ENCODE results near the gene SAMD4B. TPM values are rescaled to one million over a fixed set of nuclear protein-coding genes. Genes with fewer than 3 reads are reported as not detected.
"Not testable (repeated sequence)": the region's sequence is repeated elsewhere in the genome, so short reads cannot be mapped to it uniquely, and the experiment has no call there.

Gene SAMD4B
- total and polyA plus RNA-seq, 2 donors from 2014 or later = 92.9 to 100 TPM

- Histone ChIP-seq H3K36me3 (ENCODE audit: control insufficient read depth in 2 of 3, insufficient read depth in 3 of 3, low read length in 3 of 3) (peaks cover 5 to 70% (median 54%) of the 10 kb centered on the region in 3 donors), H3K9ac (ENCODE audit: low read length in 3 of 3) (no peak overlapping the region), H3K4me1 (ENCODE audit: control insufficient read depth in 2 of 3, insufficient read depth in 2 of 3, low read depth in 1 of 3, low read length in 3 of 3) (peaks cover 0 to 12% (median 10%) of the 10 kb centered on the region in 3 donors), H3K4me3 (ENCODE audit: low read length in 3 of 3) (no peak overlapping the region), H3K27me3 (ENCODE audit: control insufficient read depth, insufficient read depth, low read length) (no peaks in the 10 kb centered on the region), H3K27ac (ENCODE audit: low read depth in 2 of 2, low read length in 2 of 2) (no peak overlapping the region), H3K9me3 (ENCODE audit: control insufficient read depth in 2 of 3, insufficient read depth in 1 of 3, low read length in 3 of 3) (no peaks in the 10 kb centered on the region)
- no peak for TF ChIP-seq CTCF (IDR thresholded peaks at IDR 0.05; ENCODE audit: borderline replicate concordance, extremely low read depth, insufficient read depth)
- intact Hi-C loops (cut with DNase I) = no loop called here
- DNase-seq (no peak), FAIRE-seq (no peak)
These were observed 35.4 kb downstream of the SAMD4B start for GRCh38 chr19:39377373-39378362.

DNA sequence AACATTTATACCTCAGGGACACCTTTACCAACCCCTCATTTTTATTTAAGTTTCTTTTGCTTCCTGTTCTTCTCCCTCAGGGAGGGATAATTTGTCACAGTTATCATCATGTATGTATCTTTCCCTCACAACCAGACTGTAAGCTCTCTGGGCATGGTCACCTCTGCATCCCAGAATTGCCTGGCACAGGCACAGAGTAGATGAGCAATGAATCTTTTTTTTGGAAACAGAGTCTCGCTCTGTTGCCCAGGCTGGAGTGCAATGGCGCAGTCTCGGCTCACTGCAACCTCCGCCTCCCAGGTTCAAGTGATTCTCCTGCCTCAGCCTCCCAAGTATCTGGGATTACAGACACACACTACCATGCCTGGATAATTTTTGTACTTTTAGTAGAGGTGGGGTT, 37.1 kb downstream of the SAMD4B start:
- not testable (repeated sequence) for H3K27ac ChIP-seq (ENCODE audit: low read depth in 2 of 2, low read length in 2 of 2)

GRCh38 chr19:39379865-39380396, 37.7 kb downstream of the SAMD4B start:
- TF ChIP-seq CTCF (IDR thresholded peaks at IDR 0.05; ENCODE audit: borderline replicate concordance, extremely low read depth, insufficient read depth) = no peak
- no peak overlapping the region for H3K27ac ChIP-seq (ENCODE audit: low read depth in 2 of 2, low read length in 2 of 2)
- H3K4me3 ChIP-seq (ENCODE audit: low read length in 3 of 3) = no peak overlapping the region
- FAIRE-seq (no peak), DNase-seq (no peak)
- intact Hi-C loops (cut with DNase I) = no loop called here
- H3K36me3 ChIP-seq (ENCODE audit: control insufficient read depth in 2 of 3, insufficient read depth in 3 of 3, low read length in 3 of 3) = peaks cover 3 to 76% (median 57%) of the 10 kb centered on the region in 3 donors
- no peaks in the 10 kb centered on the region for H3K9me3 ChIP-seq (ENCODE audit: control insufficient read depth in 2 of 3, insufficient read depth in 1 of 3, low read length in 3 of 3)
- H3K9ac ChIP-seq (ENCODE audit: low read length in 3 of 3) = no peak overlapping the region
- H3K4me1 ChIP-seq (ENCODE audit: control insufficient read depth in 2 of 3, insufficient read depth in 2 of 3, low read depth in 1 of 3, low read length in 3 of 3) = peaks cover 0 to 4% (median 0%) of the 10 kb centered on the region in 3 donors
- H3K27me3 ChIP-seq (ENCODE audit: control insufficient read depth, insufficient read depth, low read length) = no peaks in the 10 kb centered on the region

More for the DNA sequence above, 37.1 kb downstream of the SAMD4B start:
- H3K27me3 ChIP-seq (ENCODE audit: control insufficient read depth, insufficient read depth, low read length); H3K4me3 ChIP-seq (ENCODE audit: low read length in 3 of 3); H3K9ac ChIP-seq (ENCODE audit: low read length in 3 of 3); H3K4me1 ChIP-seq (ENCODE audit: control insufficient read depth in 2 of 3, insufficient read depth in 2 of 3, low read depth in 1 of 3, low read length in 3 of 3); DNase-seq; FAIRE-seq; intact Hi-C loops (cut with DNase I); H3K9me3 ChIP-seq (ENCODE audit: control insufficient read depth in 2 of 3, insufficient read depth in 1 of 3, low read length in 3 of 3): not testable (repeated sequence)
- H3K36me3 ChIP-seq (ENCODE audit: control insufficient read depth in 2 of 3, insufficient read depth in 3 of 3, low read length in 3 of 3) = peaks cover 3 to 78% (median 57%) of the 10 kb centered on the region in 3 donors
